ENCODE measurements around the gene MAP3K20.

GRCh38 chr2:173288561-173288960, 212.9 kb downstream of the MAP3K20 start:
- TF ChIP-seq CTCF (IDR thresholded peaks at IDR 0.05) (no peak), POLR2A (IDR thresholded peaks at IDR 0.05) (no peak)
